SU-DHL-6 (cell line): ENCODE results near the gene TNFAIP1.

Experiments
- CTCF ChIP-seq: fragments of 200-600 bp; sonication (generic); IDR thresholded peaks from one replicate; pipeline ENCODE4 v1.5.1; 2017; ENCODE audit warnings: antibody characterized with exemption, mild to moderate bottlenecking, low read length, moderate library complexity; ENCODE audit not compliant: insufficient read depth, poor library complexity, severe bottlenecking
- EZH2phosphoT487 ChIP-seq: fragments of 200-600 bp; sonication (generic), shearing (Covaris generic); conservative IDR thresholded peaks from 2 replicates; pipeline ENCODE4 v1.6.1; 2018; ENCODE audit warnings: mild to moderate bottlenecking, antibody characterized with exemption, low read length, moderate library complexity, mixed read lengths

- TF ChIP-seq CTCF = no peak
- TF ChIP-seq EZH2phosphoT487 = no peak
Observed at GRCh38 chr17:28331891-28332420, 3.6 kb upstream of the TNFAIP1 start.
